Esophagus squamous epithelium (tissue), 5 donors: Measurements from ENCODE around the gene CDX4. TPM values are rescaled to one million over a fixed set of nuclear protein-coding genes. Genes with fewer than 3 reads are reported as not detected.

Experiments used
- DNase-seq: peaks from one replicate; lab custom pipeline; 2025; lab: John Stamatoyannopoulos, UW
- H3K27ac ChIP-seq, 4 donors: fragments of 200-600 bp; sonication (generic); one replicate each; pipeline ENCODE4 v1.5.1; 2016 to 2019; ENCODE audit warnings: mild to moderate bottlenecking in 1 of 4
- H3K27me3 ChIP-seq, 4 donors: fragments of 200-600 bp; sonication (generic); 1 replicate in 3 of 4; 2 replicates in 1 of 4; pipeline versions ENCODE4 v1.5.1 to v1.6.0; 2017 to 2021; ENCODE audit warnings: antibody characterized with exemption in 1 of 4
- H3K36me3 ChIP-seq, 3 donors: fragments of 200-600 bp; sonication (generic); one replicate each; pipeline ENCODE4 v1.5.1; 2016 to 2019
- H3K4me1 ChIP-seq, 3 donors: fragments of 200-600 bp; sonication (generic); one replicate each; pipeline ENCODE4 v1.5.1; 2017 to 2019
- H3K4me3 ChIP-seq, 4 donors: fragments of 200-600 bp; sonication (generic); 1 replicate in 3 of 4; 2 replicates in 1 of 4; pipeline ENCODE4 v1.5.1; 2016 to 2019; ENCODE audit warnings: mild to moderate bottlenecking in 2 of 4, moderate library complexity in 1 of 4
- H3K9me3 ChIP-seq, 3 donors: fragments of 200-600 bp; sonication (generic); one replicate each; pipeline ENCODE4 v1.5.1; 2016 to 2019
- CTCF ChIP-seq, 6 experiments: fragments of 450-650 bp in 4 of 6; fragments of 200-600 bp in 2 of 6; sonication (generic) in 2 of 6; IDR thresholded peaks; one replicate each; pipeline ENCODE4 v1.5.1; 2016 to 2019; ENCODE audit warnings: antibody characterized with exemption in 6 of 6, mild to moderate bottlenecking in 4 of 6, moderate library complexity in 4 of 6
- POLR2A ChIP-seq, 4 donors: fragments of 450-650 bp; IDR thresholded peaks; one replicate each; pipeline ENCODE4 v1.6.1; 2017; ENCODE audit warnings: antibody characterized with exemption in 4 of 4, mild to moderate bottlenecking in 4 of 4, moderate library complexity in 3 of 4
- WGBS, 2 donors: methylation state at CpG; one replicate each; pipeline ENCODE4 v1.1.5; 2018; 5-methylcytosine and 5-hydroxymethylcytosine counted together
- intact Hi-C: fragments of 100-400 bp; cut with DNase I; formaldehyde crosslinking; loops from one replicate; pipeline ENCODE4 v1.15.0; 2022
- total RNA-seq, 4 donors: library from RNA; depleted of rRNA; stranded (reverse); fragments of >200 nt; gene quantifications; one replicate each; pipeline ENCODE4 v1.1.0, GENCODE V29; 2016
- donor health status: DM: yes; HTN: yes; CAD: no.

CDX4 gene
- total RNA-seq, result not detected

- Histone ChIP-seq H3K27me3 (peaks cover 0 to 43% (median 4%) of the 10 kb centered on the region in 4 donors), H3K9me3 (no peaks in the 10 kb centered on the region), H3K4me1 (no peaks in the 10 kb centered on the region), H3K4me3 (no peak within 1 kb of the TSS), H3K36me3 (no peaks in the 10 kb centered on the region), H3K27ac (no peak within 1 kb of the TSS)
- intact Hi-C loops, result no loop called here
- TF ChIP-seq POLR2A (IDR thresholded peaks at IDR 0.05) (no peak), CTCF (IDR thresholded peaks at IDR 0.05) (no peak)
- DNase-seq, result no peak
- 33 to 42% methylated on average over 1 to 7 of the region's 7 CpGs for WGBS, 2 donors
Measured at GRCh38 chrX:73446831-73447230, at the start of gene CDX4. Gene CDX4 (plus strand): TSS chrX:73447053. CDS start chrX:73447254, 201 bp downstream.

GRCh38 chrX:73398185-73398914, 48.5 kb upstream of the CDX4 start:
- intact Hi-C loops, result no loop called here
- no peak for DNase-seq

GRCh38 chrX:73400136-73400748, 46.6 kb upstream of the CDX4 start:
- no peaks in the 10 kb centered on the region for H3K27me3 ChIP-seq
- no peaks in the 10 kb centered on the region for H3K4me1 ChIP-seq
- H3K9me3 ChIP-seq, result no peaks in the 10 kb centered on the region
- 50 to 65% methylated on average over 4 of the region's 4 CpGs for WGBS, 2 donors
- TF ChIP-seq CTCF (IDR thresholded peaks at IDR 0.05), result no peak
- TF ChIP-seq POLR2A (IDR thresholded peaks at IDR 0.05), result no peak
- DNase-seq, result no peak
- intact Hi-C loops, result no loop called here
- H3K27ac ChIP-seq, result no peak overlapping the region
- H3K4me3 ChIP-seq, result no peak overlapping the region
- no peaks in the 10 kb centered on the region for H3K36me3 ChIP-seq

More at GRCh38 chrX:73398185-73398914, 48.5 kb upstream of the CDX4 start:
- no peaks in the 10 kb centered on the region for H3K9me3 ChIP-seq
- TF ChIP-seq CTCF (IDR thresholded peaks at IDR 0.05) (no peak), POLR2A (IDR thresholded peaks at IDR 0.05) (no peak)
- H3K36me3 ChIP-seq, result no peaks in the 10 kb centered on the region
- H3K4me1 ChIP-seq, result no peaks in the 10 kb centered on the region
- H3K27ac ChIP-seq, result no peak overlapping the region
- H3K27me3 ChIP-seq, result no peaks in the 10 kb centered on the region
- no peak overlapping the region for H3K4me3 ChIP-seq
- 40% methylated on average over 1 of the region's 2 CpGs; no CpG with 5 or more reads in 1 of the 2 donors for WGBS, 2 donors

GRCh38 chrX:73401591-73402266, 45.1 kb upstream of the CDX4 start:
- intact Hi-C loops, result no loop called here
- WGBS, 2 donors, result 0% methylated on average over 2 of the region's 9 CpGs; no CpG with 5 or more reads in 1 of the 2 donors

More at GRCh38 chrX:73401591-73402266, 45.1 kb upstream of the CDX4 start:
- Histone ChIP-seq H3K4me1 (no peaks in the 10 kb centered on the region), H3K36me3 (no peaks in the 10 kb centered on the region), H3K4me3 (no peak overlapping the region), H3K27ac (no peak overlapping the region), H3K27me3 (no peaks in the 10 kb centered on the region), H3K9me3 (peaks cover 0 to 8% (median 0%) of the 10 kb centered on the region in 3 donors)
- TF ChIP-seq POLR2A (IDR thresholded peaks at IDR 0.05) (no peak), CTCF (IDR thresholded peaks at IDR 0.05) (no peak)
- DNase-seq, result no peak
